GM21737 (cell line): ENCODE data around the gene MDH1.
"Not testable (repeated sequence)": the region's sequence is repeated elsewhere in the genome, so short reads cannot be mapped to it uniquely, and the experiment has no call there.

Source experiments
- ATAC-seq: cut with Tn5 transposase; IDR thresholded peaks from one replicate; pipeline ENCODE4 v1.9.1; 2021; ENCODE audit warnings: mild to moderate bottlenecking, moderate library complexity; ENCODE audit not compliant: unreplicated experiment

Gene MDH1

GRCh38 chr2:63587814-63588384 is 864 bp upstream of the MDH1 start:
- no peak for ATAC-seq

- ATAC-seq: peak; percentile 14
These were observed 590 bp downstream of the MDH1 start for GRCh38 chr2:63589148-63589958.

GRCh38 chr2:63590626-63591408 is 2.1 kb downstream of the MDH1 start:
- ATAC-seq: no peak

GRCh38 chr2:63591566-63592175 is 2.9 kb downstream of the MDH1 start:
- no peak for ATAC-seq

GRCh38 chr2:63594660-63595059 is 5.9 kb downstream of the MDH1 start:
- no peak for ATAC-seq

GRCh38 chr2:63596401-63596883 is 7.7 kb downstream of the MDH1 start:
- ATAC-seq: no peak

GRCh38 chr2:63598981-63599380 is 10.2 kb downstream of the MDH1 start:
- no peak for ATAC-seq

GRCh38 chr2:63600881-63601460 is 12.2 kb downstream of the MDH1 start:
- ATAC-seq: no peak

GRCh38 chr2:63604666-63605065 is 15.9 kb downstream of the MDH1 start:
- no peak for ATAC-seq

- ATAC-seq: not testable (repeated sequence)
These were observed 20.1 kb downstream of the MDH1 start for GRCh38 chr2:63608865-63609264.

- no peak for ATAC-seq
These were observed 21.8 kb downstream of the MDH1 start for GRCh38 chr2:63610525-63610924.

GRCh38 chr2:63613391-63613901 is 24.7 kb downstream of the MDH1 start:
- no peak for ATAC-seq

- ATAC-seq: no peak
These were observed 25.7 kb downstream of the MDH1 start for GRCh38 chr2:63614448-63614968.

- ATAC-seq: no peak
These were observed 26.5 kb downstream of the MDH1 start for GRCh38 chr2:63614983-63615945.

- no peak for ATAC-seq
These were observed 28.6 kb downstream of the MDH1 start for GRCh38 chr2:63617366-63617765.

GRCh38 chr2:63619328-63619727 is 30.6 kb downstream of the MDH1 start:
- ATAC-seq: no peak

- no peak for ATAC-seq
These were observed 34.0 kb downstream of the MDH1 start for GRCh38 chr2:63622751-63623150.

GRCh38 chr2:63623763-63624162 is 35.0 kb downstream of the MDH1 start:
- ATAC-seq: not testable (repeated sequence)

- ATAC-seq: no peak
These were observed 39.1 kb downstream of the MDH1 start for GRCh38 chr2:63627866-63628265.
